ENCODE results near the gene LHFPL2.
A peak's percentile ranks its signal among the peaks of the same experiment; 100 is the strongest.

The LHFPL2 gene

DNA sequence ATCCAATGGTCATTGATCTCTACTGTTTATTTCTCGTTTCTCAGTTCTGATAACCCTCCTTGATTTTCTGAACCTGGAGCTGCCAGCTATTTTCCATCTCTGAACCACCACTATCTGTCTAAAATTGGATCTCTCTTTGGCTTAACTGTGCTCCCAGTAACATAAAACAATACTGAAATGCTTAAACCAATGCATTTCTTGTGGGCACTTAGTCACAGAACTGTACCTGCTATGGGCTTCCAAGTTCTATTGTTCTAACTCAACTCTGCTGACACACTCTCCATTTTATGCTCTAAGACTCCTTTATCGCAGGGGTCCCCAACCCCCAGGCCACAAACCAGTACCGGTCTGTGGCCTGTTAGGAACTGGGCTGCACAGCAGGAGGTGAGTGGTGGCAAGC lies 120.6 kb downstream of the LHFPL2 start:
- no peak for DNase-seq (ENCODE audit: low spot score)
- in situ Hi-C loops (cut with MboI; ENCODE audit: low sequenced_read_pairs, unreplicated experiment) = no loop called here
- TF ChIP-seq, protein P1, sequence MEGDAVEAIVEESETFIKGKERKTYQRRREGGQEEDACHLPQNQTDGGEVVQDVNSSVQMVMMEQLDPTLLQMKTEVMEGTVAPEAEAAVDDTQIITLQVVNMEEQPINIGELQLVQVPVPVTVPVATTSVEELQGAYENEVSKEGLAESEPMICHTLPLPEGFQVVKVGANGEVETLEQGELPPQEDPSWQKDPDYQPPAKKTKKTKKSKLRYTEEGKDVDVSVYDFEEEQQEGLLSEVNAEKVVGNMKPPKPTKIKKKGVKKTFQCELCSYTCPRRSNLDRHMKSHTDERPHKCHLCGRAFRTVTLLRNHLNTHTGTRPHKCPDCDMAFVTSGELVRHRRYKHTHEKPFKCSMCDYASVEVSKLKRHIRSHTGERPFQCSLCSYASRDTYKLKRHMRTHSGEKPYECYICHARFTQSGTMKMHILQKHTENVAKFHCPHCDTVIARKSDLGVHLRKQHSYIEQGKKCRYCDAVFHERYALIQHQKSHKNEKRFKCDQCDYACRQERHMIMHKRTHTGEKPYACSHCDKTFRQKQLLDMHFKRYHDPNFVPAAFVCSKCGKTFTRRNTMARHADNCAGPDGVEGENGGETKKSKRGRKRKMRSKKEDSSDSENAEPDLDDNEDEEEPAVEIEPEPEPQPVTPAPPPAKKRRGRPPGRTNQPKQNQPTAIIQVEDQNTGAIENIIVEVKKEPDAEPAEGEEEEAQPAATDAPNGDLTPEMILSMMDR (IDR thresholded peaks at IDR 0.05; ENCODE audit: borderline replicate concordance, control extremely low read depth, extremely low read depth, insufficient read depth, missing control alignments) = no peak

DNA sequence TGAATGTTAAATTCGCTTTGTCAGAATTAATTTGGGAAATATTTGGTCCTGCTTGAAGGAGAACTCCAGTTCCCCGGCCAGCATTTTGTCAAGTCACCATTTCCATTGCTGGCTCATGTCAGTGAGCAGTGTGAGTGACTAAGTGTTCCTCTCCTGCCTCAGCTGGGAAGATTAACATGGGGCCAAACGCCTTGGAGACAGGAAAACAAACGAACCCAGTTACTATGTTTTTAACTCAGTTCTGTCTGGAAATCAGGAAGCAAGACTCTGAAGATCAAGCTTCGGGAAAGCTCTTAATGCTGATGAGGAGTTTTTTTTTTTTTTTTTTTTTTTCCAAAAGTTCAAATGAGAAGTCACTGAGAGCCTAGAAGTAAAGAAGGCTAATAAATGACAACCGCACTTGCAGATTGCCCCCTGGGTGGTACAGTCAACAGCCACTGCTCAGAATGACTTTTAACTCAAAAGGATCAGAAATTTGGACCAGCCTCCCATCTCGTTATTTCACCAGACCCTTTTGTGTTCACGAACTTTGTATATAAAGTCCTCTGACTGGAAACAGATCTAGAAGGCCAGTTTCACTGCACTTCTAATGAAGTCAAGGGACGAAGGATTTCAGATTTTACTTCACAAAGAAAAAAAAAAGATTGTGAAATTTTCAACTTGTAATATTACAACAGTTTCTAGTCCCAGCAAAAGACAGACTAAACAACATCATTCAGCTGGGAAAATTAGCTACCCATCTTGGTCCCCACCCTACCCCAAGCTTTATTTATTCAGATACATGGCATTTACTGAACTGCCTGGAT lies 121.3 kb downstream of the LHFPL2 start:
- TF ChIP-seq, protein P1 (IDR thresholded peaks at IDR 0.05; ENCODE audit: borderline replicate concordance, control extremely low read depth, extremely low read depth, insufficient read depth, missing control alignments) = no peak
- no peak for DNase-seq (ENCODE audit: low spot score)
- in situ Hi-C loops (cut with MboI; ENCODE audit: low sequenced_read_pairs, unreplicated experiment) = no loop called here

DNA sequence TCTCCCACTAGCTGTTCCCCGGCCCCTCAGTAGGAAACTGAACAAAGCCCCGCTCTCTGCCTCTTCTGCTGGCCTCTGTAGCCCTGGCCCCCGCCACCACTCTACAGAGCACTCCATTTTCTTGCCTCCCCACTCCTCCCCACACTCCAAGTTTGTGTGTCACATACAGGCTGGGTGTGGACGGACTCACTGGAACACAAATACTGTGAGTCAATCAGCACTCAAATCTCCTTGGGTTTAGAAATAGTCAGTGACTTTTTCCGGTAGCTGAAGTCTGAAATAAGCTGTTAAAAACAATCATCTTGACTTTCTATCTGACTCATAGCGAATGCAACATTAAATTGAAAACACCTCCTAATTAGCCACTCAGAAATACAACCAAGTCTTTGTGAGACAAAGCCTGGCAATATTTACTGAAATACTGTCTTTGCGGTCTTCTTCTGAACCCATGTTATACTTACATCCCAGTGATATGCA lies 122.5 kb downstream of the LHFPL2 start:
- DNase-seq (ENCODE audit: low spot score) = peak; percentile 40
- TF ChIP-seq, protein P1 (IDR thresholded peaks at IDR 0.05; ENCODE audit: borderline replicate concordance, control extremely low read depth, extremely low read depth, insufficient read depth, missing control alignments) = no peak
- in situ Hi-C loops (cut with MboI; ENCODE audit: low sequenced_read_pairs, unreplicated experiment) = no loop called here

DNA sequence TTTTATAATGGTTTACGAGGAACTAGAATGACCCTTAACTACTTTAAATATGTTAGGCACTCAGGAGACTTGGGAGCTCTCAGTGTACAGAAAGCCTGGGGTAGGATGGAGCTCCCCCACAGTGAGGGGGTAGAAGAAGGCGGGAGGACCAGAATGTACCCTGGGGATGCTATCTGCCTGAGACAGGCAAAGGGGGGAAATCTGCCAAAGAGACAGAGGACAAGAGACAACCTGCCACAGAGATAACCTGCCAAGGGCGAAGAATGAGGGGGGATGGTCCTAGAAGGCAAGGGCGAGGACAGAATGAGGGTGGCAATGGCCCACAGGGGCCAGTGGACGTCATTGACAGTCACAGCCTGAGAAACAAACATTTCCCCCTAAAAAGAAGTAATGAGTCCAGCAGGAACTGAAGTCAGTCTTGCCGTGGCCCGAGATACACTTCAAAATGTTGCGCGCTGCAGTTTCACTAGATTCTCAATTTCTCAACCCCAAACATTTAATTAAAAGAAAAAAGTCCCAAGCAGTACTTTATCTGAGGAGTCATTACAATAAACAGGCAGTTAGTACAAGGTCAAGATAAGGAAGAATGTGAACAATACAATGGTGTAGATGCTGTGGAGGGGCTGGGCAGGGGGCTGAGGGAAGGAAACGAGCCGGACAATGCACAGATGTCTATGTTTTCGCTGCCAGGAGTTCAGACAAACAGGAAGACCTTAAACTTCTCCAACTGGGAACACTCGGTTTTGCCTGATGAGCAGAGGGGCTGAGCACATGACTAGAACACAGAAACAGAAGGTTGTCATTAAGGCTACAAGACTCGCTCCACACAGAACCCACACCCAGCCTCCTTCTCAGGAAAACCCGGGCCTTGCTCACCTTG lies 125.0 kb downstream of the LHFPL2 start:
- TF ChIP-seq, protein P1 (IDR thresholded peaks at IDR 0.05; ENCODE audit: borderline replicate concordance, control extremely low read depth, extremely low read depth, insufficient read depth, missing control alignments) = no peak
- no peak for DNase-seq (ENCODE audit: low spot score)
- in situ Hi-C loops (cut with MboI; ENCODE audit: low sequenced_read_pairs, unreplicated experiment) = no loop called here

DNA sequence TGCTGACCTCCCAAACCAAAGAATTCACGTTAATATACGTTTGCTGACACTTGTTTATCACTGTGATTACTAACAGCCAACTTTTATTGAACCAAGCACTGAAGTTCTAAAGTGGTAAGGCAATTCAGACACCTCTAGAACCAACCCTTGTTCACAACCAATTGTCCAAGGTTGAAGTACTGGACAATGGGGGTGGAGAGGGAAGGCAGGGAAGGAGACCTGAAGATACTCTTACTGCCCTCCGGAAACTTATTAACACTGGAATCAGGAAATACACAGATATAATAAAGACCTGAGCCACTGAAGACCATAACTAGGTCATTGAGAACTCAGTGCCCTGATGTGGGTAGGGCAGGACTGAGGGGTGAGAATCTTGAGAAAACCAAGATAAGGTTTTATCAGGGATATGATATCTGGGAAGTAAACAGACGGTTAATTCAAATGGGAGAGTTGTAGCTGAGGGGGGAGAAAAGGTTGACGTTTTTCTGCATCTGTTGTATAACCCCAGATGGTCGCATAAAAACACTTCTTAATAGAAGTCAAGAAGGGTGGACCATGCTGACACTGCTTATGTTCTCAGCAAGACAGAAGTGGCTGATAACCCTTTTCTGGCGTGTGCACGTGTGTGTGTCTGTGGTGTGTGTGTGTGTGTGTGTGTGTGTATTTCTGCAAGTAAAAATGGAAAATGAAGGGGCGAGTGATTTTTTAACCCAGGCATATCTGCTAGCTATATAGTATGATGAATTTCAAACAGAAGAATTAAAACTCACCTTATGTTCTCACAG lies 125.9 kb downstream of the LHFPL2 start:
- TF ChIP-seq, protein P1 (IDR thresholded peaks at IDR 0.05; ENCODE audit: borderline replicate concordance, control extremely low read depth, extremely low read depth, insufficient read depth, missing control alignments) = no peak
- in situ Hi-C loops (cut with MboI; ENCODE audit: low sequenced_read_pairs, unreplicated experiment) = no loop called here
- no peak for DNase-seq (ENCODE audit: low spot score)

DNA sequence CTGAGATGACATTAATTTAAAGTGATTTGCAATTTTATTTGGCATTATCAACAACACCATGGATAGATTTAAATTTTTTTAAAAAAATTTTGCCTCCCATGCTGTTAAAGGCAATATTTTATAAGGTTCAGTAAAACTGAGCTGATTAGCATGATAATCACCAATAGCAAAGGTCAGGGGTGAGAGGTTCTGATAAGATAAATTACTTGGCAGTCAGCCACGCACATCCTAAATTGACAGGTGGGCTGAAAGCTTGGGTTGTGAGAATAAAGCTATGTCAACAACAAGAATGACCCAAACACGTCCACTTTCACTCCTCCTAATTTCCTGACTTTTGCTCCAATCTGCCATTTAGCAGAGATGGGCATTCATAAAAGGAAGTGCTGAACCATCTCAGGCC lies 127.1 kb downstream of the LHFPL2 start:
- in situ Hi-C loops (cut with MboI; ENCODE audit: low sequenced_read_pairs, unreplicated experiment) = no loop called here
- TF ChIP-seq, protein P1 (IDR thresholded peaks at IDR 0.05; ENCODE audit: borderline replicate concordance, control extremely low read depth, extremely low read depth, insufficient read depth, missing control alignments) = no peak
- DNase-seq (ENCODE audit: low spot score) = no peak
